IPS-18a (cell line): ENCODE measurements around the gene GET4.
A peak's percentile ranks its signal among the peaks of the same experiment; 100 is the strongest.

Source experiments
- H3K27ac ChIP-seq: one replicate; pipeline ENCODE4 v1.5.1; 2013; ENCODE audit warnings: low read length
- H3K27me3 ChIP-seq: one replicate; pipeline ENCODE4 v1.6.1; 2013; ENCODE audit warnings: mild to moderate bottlenecking, low read length; ENCODE audit not compliant: control insufficient read depth, insufficient read depth
- H3K36me3 ChIP-seq: one replicate; pipeline ENCODE4 v1.6.1; 2013; ENCODE audit warnings: low read depth, low read length; ENCODE audit not compliant: control insufficient read depth
- H3K4me1 ChIP-seq: one replicate; pipeline ENCODE4 v1.6.1; 2013; ENCODE audit warnings: low read depth, low read length; ENCODE audit not compliant: control insufficient read depth
- H3K4me3 ChIP-seq: one replicate; pipeline ENCODE4 v1.5.1; 2013; ENCODE audit warnings: low read length
- H3K9ac ChIP-seq: one replicate; pipeline ENCODE4 v1.6.1; 2013; ENCODE audit warnings: mild to moderate bottlenecking, low read length, moderate library complexity
- H3K9me3 ChIP-seq: one replicate; pipeline ENCODE4 v1.6.1; 2013; ENCODE audit warnings: low read depth, low read length; ENCODE audit not compliant: control insufficient read depth

Gene GET4

GRCh38 chr7:875051-875450, 1.3 kb upstream of the GET4 start:
- Histone ChIP-seq H3K27ac (no peak overlapping the region), H3K36me3 (peaks cover 37% of the 10 kb centered on the region), H3K9me3 (no peaks in the 10 kb centered on the region), H3K9ac (no peak overlapping the region), H3K27me3 (no peaks in the 10 kb centered on the region), H3K4me3 (no peak overlapping the region), H3K4me1 (peaks cover 10% of the 10 kb centered on the region)

- H3K36me3 ChIP-seq, result peaks cover 37% of the 10 kb centered on the region
- H3K27ac ChIP-seq, result no peak overlapping the region
- no peaks in the 10 kb centered on the region for H3K9me3 ChIP-seq
- peaks cover 10% of the 10 kb centered on the region for H3K4me1 ChIP-seq
- H3K4me3 ChIP-seq, result no peak overlapping the region
- H3K9ac ChIP-seq, result no peak overlapping the region
- H3K27me3 ChIP-seq, result no peaks in the 10 kb centered on the region
Observed at GRCh38 chr7:875476-876076, 778 bp upstream of the GET4 start.

GRCh38 chr7:876972-877311, 588 bp downstream of the GET4 start:
- Histone ChIP-seq H3K4me3 (peak overlapping the region; percentile 75), H3K9ac (peak overlapping the region; percentile 74), H3K9me3 (no peaks in the 10 kb centered on the region), H3K4me1 (peaks cover 10% of the 10 kb centered on the region), H3K27ac (no peak overlapping the region), H3K36me3 (peaks cover 33% of the 10 kb centered on the region), H3K27me3 (no peaks in the 10 kb centered on the region)

DNA sequence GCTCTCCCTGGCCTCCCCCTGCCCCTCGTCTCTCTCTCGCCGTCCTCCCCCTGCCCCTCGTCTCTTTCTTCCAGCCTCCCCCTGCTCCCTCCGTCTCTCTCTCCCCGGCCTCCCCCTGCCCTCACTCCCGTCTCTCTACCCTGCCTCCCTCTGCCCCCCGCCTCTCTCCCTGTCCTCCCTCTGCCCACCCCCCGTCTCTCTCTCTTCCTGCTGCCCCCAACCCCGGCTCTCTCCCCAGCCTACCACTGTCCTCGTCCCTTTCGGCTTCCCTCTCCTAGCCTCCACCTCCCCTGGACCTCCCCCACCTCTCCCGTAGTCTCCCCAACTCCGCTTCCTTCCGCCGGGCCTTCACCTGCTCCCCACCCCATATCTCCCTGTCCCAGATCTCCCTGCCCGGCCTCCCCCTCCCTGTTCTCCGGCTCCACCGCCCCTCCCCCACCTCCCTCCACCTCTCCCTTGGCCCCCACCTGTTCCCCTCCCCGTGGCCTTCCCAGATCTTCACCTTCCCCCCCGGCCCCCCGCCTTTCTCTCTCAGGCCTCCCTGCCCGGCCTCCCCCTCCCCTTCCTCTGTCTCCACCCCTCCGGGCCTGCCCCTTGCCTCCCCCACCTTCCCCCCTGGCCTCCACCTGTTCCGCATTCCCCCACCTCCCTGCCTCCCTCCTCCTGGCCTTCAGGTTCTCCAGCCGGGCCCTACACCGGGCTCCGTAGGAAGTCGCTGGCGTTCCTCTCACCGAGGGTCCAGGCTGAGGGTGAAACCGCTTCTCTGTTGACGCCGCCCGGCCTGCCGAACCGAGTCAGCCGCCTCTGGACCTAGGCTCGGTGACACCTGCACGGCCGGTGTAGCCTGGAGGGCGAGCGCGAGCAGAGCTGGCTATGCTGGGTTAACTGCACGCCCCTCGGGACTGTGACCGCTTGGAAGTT, 1.2 kb downstream of the GET4 start:
- no peak overlapping the region for H3K27ac ChIP-seq
- peaks cover 26% of the 10 kb centered on the region for H3K36me3 ChIP-seq
- no peaks in the 10 kb centered on the region for H3K9me3 ChIP-seq
- peak overlapping the region; percentile 74 for H3K9ac ChIP-seq
- H3K27me3 ChIP-seq, result no peaks in the 10 kb centered on the region
- peak overlapping the region; percentile 75 for H3K4me3 ChIP-seq
- peaks cover 10% of the 10 kb centered on the region for H3K4me1 ChIP-seq

DNA sequence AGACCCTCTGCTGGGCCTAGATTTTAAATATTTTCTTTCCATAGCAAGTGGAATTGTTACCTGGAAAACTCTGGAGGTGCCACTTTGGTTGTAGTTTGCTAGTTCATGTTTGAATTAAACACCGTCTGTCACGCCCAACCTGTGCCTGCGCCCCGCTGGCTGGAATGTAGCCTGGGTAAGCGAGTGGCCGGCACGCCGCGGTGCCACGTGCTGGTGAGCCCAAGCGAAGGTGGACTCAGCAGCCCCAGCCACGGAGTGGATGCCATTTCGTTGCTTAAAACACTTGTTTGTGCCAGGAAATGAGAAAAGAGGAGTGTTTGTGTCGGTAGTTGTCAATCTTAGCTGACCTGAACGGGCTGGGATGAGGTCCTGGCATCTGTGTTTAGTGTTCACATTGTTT, 2.7 kb downstream of the GET4 start:
- Histone ChIP-seq H3K36me3 (peaks cover 19% of the 10 kb centered on the region), H3K9me3 (no peaks in the 10 kb centered on the region), H3K27ac (no peak overlapping the region), H3K4me3 (no peak overlapping the region), H3K9ac (no peak overlapping the region), H3K4me1 (peaks cover 4% of the 10 kb centered on the region), H3K27me3 (no peaks in the 10 kb centered on the region)

GRCh38 chr7:879706-880105, 3.4 kb downstream of the GET4 start:
- Histone ChIP-seq H3K4me3 (no peak overlapping the region), H3K9me3 (no peaks in the 10 kb centered on the region), H3K4me1 (peaks cover 4% of the 10 kb centered on the region), H3K9ac (no peak overlapping the region), H3K27me3 (no peaks in the 10 kb centered on the region), H3K36me3 (peaks cover 18% of the 10 kb centered on the region), H3K27ac (no peak overlapping the region)

DNA sequence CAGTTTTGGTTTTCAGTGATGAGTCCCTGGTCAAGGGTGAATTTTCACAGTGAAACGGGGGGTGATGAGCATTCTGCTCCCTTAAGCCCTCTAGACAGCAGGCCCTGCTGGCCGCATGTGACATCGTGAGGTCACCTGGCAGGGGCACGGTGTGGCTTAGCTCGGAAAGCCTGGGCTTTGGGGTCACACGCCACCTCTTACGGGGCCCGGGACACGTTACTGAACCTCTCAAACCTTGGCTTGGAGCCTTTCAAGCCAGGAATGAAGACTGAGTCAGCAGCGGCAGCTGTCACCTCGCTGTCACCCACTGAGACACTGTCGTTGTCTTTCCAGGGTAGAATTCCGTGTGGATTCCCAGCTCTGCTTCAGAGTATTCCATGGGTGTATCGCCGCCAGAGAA, 4.1 kb downstream of the GET4 start:
- no peak overlapping the region for H3K4me3 ChIP-seq
- H3K36me3 ChIP-seq, result peaks cover 12% of the 10 kb centered on the region
- no peak overlapping the region for H3K27ac ChIP-seq
- peaks cover 4% of the 10 kb centered on the region for H3K4me1 ChIP-seq
- no peaks in the 10 kb centered on the region for H3K27me3 ChIP-seq
- H3K9ac ChIP-seq, result no peak overlapping the region
- H3K9me3 ChIP-seq, result no peaks in the 10 kb centered on the region

DNA sequence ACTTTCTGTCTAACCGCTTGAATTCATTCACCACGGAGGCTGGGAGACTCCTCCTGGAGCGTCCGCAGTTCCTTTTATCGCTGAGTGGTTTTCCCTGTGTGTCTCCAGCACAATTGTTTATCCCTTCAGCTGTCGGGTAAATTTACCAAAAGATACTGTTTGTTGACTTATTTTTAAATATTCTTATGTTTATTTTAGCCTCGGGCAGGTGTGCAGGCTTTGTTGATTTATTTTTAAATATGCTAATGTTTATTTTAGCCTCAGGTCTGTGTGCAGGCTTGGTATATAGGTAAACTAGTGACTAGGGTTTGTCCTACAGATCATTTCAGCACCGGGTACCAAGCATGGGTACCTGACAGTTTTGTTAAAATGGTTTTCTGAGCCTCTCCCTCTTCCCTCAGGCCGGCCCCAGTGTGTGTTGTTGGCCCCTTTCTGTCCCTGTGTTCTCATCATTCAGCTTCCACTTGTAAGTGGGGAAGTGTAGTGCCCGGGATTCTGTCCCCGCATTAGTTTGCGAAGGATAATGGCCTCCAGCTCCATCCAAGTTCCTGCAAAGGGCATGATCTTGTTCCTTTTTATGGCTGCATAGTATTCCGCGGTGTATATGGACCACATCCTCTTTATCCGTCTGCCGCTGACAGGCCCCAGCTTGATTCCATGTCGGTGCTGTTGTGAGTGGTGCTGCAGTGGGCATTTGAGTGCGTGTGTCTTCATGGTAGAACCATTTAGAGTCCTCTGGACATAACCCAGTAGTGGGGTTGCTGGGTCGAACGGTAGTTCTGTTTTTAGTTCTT, 5.3 kb downstream of the GET4 start:
- Histone ChIP-seq H3K4me1 (peaks cover 4% of the 10 kb centered on the region), H3K27me3 (no peaks in the 10 kb centered on the region), H3K36me3 (peaks cover 13% of the 10 kb centered on the region), H3K9ac (no peak overlapping the region), H3K9me3 (no peaks in the 10 kb centered on the region), H3K4me3 (no peak overlapping the region), H3K27ac (no peak overlapping the region)

- Histone ChIP-seq H3K9ac (no peak overlapping the region), H3K36me3 (peaks cover 20% of the 10 kb centered on the region), H3K4me1 (peaks cover 4% of the 10 kb centered on the region), H3K4me3 (no peak overlapping the region), H3K9me3 (no peaks in the 10 kb centered on the region), H3K27me3 (no peaks in the 10 kb centered on the region), H3K27ac (no peak overlapping the region)
Observed at GRCh38 chr7:882336-883035, 6.1 kb downstream of the GET4 start.

DNA sequence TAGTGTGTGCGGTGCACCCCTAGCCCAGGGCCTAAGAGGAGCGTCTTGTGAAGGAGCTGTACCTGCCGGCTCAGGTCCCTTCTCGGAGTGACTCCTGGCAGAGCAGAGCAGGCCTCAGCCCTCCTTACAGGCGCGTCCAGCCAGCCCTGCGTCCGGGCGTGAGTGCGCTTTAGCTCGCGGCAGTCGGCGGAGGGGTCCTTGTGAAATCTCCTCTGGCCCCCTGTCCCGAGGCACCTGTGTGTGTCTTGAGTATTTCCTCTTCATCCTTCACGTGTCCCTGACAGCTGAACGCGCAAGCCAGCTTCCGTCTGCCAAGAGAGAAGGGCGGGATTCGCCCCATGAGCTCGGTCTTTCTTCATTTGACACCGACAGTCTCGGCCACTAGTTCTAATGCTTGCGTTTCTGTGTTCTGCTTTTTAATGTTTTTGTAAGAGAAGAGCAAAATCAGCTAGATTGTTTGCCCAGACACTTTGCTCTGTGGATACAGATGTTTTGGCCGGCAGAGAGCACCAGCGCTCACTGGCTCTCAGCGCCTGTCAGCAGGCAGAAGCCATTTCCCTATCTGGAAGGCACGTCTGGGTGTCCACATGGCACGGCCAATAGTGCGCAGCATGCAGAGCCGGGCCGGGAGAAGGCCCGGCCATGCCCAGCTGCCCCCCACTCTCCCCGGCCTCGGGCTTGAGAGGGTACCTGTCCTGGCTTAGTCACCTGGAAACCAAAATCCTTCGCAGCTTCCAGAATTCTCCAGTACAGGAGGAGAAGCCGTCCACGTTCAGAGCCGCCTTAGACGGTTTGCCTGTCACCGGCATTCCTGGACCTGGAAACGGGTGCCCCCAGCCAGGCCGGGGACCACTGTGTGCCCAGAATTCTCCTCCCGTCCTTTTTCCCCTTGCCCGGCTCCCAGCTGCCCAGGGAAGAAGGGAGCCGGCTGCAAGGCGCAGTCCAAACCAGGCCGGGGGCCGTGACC, 7.0 kb downstream of the GET4 start:
- Histone ChIP-seq H3K27me3 (no peaks in the 10 kb centered on the region), H3K9ac (no peak overlapping the region), H3K4me3 (no peak overlapping the region), H3K27ac (no peak overlapping the region), H3K4me1 (no peaks in the 10 kb centered on the region), H3K9me3 (no peaks in the 10 kb centered on the region), H3K36me3 (peaks cover 20% of the 10 kb centered on the region)
